Activated naive CD4-positive, alpha-beta T cell (primary cell): Measurements from ENCODE around the gene ZFC3H1.
"Not testable (repeated sequence)": the region's sequence is repeated elsewhere in the genome, so short reads cannot be mapped to it uniquely, and the experiment has no call there.

Source experiments
- DNase-seq, 4 experiments: peaks; one replicate each; lab custom pipeline; 2025; lab: John Stamatoyannopoulos, UW

ZFC3H1 gene

GRCh38 chr12:71576496-71576895 lies 87.2 kb downstream of the ZFC3H1 start:
- DNase-seq, result no peak

DNA sequence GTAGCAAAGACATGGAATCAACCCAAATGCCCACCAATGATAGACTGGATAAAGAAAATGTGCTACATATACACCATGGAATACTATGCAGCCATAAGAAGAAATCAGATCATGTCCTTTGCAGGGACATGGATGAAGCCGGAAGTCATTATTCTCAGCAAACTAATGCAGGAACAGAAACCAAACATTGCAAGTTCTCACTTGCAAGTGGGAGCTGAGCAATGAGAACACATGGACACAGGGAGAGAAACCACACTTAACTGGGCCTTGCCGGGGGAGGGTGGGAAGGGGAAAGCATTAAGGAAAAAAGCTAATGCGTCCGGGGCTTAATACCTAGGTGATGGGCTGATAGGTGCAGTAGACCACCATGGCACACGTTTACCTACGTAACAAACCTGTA lies 93.8 kb downstream of the ZFC3H1 start:
- not testable (repeated sequence) for DNase-seq

- no peak for DNase-seq
These were observed 96.1 kb downstream of the ZFC3H1 start for GRCh38 chr12:71567537-71567936.

DNA sequence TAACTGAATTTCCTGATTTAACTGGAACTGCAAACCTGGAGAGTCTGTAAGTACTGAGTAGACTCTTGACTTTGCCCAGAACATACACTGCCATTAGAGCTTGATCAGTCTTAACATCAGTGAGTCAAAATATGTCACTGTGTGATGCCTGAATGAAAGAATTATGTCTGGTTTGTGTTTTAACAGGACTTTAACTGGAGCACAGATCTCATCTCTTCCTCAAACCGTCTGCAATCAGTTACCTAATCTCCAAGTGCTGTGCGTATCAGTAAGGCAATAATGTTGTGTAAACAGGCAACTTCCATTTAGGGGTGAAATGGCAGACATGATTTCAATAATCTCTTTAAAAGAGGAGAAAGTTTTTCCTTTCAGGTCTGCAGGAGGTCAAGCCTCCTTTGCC lies 97.0 kb downstream of the ZFC3H1 start:
- DNase-seq, result no peak

GRCh38 chr12:71565535-71565934 lies 98.1 kb downstream of the ZFC3H1 start:
- DNase-seq, result no peak

DNA sequence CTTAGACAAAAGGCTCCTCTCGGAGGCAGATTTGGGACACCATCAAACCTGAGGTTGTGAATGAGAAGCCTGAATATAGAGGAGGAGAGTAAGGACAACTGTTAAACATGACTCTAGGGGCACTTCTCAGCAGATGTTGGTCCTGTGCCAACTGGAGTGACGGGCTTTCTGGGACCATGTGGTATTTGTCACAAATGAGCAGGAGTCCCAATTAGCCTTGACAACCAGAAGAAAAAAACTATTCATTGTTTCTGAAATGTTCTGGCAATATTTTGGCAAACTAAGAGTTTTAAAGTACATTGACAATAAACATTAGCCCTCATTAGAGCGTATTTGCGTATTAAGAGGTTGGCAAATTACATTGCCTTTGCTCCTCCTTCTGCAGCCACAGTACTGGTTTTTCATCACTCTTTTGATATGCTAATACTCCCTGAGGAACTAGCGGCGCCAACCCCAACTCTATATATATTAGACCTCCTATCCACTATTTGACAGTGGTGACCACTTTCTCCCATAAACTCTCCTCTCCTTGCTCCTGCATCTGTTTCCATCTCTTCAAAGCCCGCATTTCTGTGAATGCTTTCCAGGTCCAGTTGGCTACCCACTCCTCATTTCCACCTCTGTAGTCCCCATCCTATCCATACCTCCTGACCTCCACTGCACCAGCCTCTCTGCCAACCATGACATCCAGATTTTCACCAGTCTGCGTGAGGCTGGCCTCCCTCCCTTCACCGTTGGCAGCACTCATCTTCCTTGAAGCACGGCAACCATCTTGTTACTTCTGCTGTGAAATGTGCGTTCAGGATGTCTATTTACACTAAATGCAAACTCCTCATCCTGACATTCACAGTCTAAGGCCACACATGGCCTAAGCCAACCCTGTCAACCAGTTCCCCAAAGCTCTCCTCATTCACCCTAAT lies 100.7 kb downstream of the ZFC3H1 start:
- no peak for DNase-seq
